Loucy (cell line): ENCODE measurements around the gene AVPR2.

ENCODE experiments used
- H2AFZ ChIP-seq: fragments of 200-600 bp; sonication (generic); 2 replicates; pipeline ENCODE4 v1.6.0; 2016; ENCODE audit warnings: antibody characterized with exemption, mild to moderate bottlenecking, low read length, moderate library complexity
- H3F3A ChIP-seq: fragments of 200-600 bp; 2 replicates; pipeline ENCODE4 v1.6.0; 2016; ENCODE audit warnings: antibody characterized with exemption, low read depth, mild to moderate bottlenecking
- H3K27me3 ChIP-seq: fragments of 200-600 bp; sonication (generic); 2 replicates; pipeline ENCODE4 v1.6.1; 2014; ENCODE audit warnings: low read length, mild to moderate bottlenecking; ENCODE audit not compliant: insufficient read depth, poor library complexity, severe bottlenecking
- H3K36me3 ChIP-seq: fragments of 200-600 bp; sonication (generic); 2 replicates; pipeline ENCODE4 v1.6.1; 2016; ENCODE audit warnings: low read length; ENCODE audit not compliant: insufficient read depth
- H3K4me1 ChIP-seq: fragments of 200-600 bp; sonication (generic); 2 replicates; pipeline ENCODE4 v1.5.1; 2014; ENCODE audit warnings: low read length, mild to moderate bottlenecking; ENCODE audit not compliant: insufficient read depth, poor library complexity, severe bottlenecking
- H3K4me2 ChIP-seq: fragments of 200-600 bp; sonication (generic); 2 replicates; pipeline ENCODE4 v1.6.0; 2014; ENCODE audit warnings: antibody characterized with exemption, low read length, low read depth, mild to moderate bottlenecking; ENCODE audit not compliant: poor library complexity, severe bottlenecking
- H3K4me3 ChIP-seq: fragments of 200-600 bp; sonication (generic); 2 replicates; pipeline ENCODE4 v1.5.1; 2014; ENCODE audit warnings: low read length, mild to moderate bottlenecking, mixed read lengths; ENCODE audit not compliant: poor library complexity, severe bottlenecking
- H3K79me2 ChIP-seq: fragments of 200-600 bp; sonication (generic); 2 replicates; pipeline ENCODE4 v1.6.1; 2014; ENCODE audit warnings: low read length; ENCODE audit not compliant: insufficient read depth
- H3K9ac ChIP-seq: fragments of 200-600 bp; sonication (generic); 2 replicates; pipeline ENCODE4 v1.6.0; 2014; ENCODE audit warnings: mild to moderate bottlenecking, low read depth, low read length, moderate library complexity; ENCODE audit not compliant: poor library complexity, severe bottlenecking
- H3K9me2 ChIP-seq: fragments of 200-600 bp; sonication (generic); replicated peaks from 2 replicates; pipeline ENCODE4 v1.6.1; 2016; ENCODE audit warnings: low read depth, low read length, mixed read lengths
- H3K9me3 ChIP-seq: fragments of 200-600 bp; sonication (generic); 2 replicates; pipeline ENCODE4 v1.6.1; 2014; ENCODE audit warnings: mild to moderate bottlenecking, antibody characterized with exemption, low read length, low read depth; ENCODE audit not compliant: insufficient read depth
- H4K20me1 ChIP-seq: fragments of 200-600 bp; sonication (generic); 2 replicates; pipeline ENCODE4 v1.6.0; 2014; ENCODE audit warnings: antibody characterized with exemption, low read length, mild to moderate bottlenecking; ENCODE audit not compliant: insufficient read depth, poor library complexity, severe bottlenecking
- CTCF ChIP-seq: fragments of 200-600 bp; sonication (generic); conservative IDR thresholded peaks from 2 replicates; pipeline ENCODE4 v1.5.1; 2014; ENCODE audit warnings: mild to moderate bottlenecking, antibody characterized with exemption, low read length
- EZH2phosphoT487 ChIP-seq: fragments of 200-600 bp; IDR thresholded peaks from 2 replicates; pipeline ENCODE4 v1.6.1; 2018; ENCODE audit warnings: antibody characterized with exemption, mild to moderate bottlenecking, moderate library complexity, borderline replicate concordance

The AVPR2 gene

GRCh38 chrX:153945956-153946943 is 41.8 kb downstream of the AVPR2 start:
- Histone ChIP-seq H3K9me3 (no peaks in the 10 kb centered on the region), H3K79me2 (no peaks in the 10 kb centered on the region), H3K36me3 (peaks cover 30% of the 10 kb centered on the region; the same call in 1 of the 2 replicates), H3K9ac (no peak overlapping the region), H4K20me1 (no peaks in the 10 kb centered on the region), H2AFZ (no peak overlapping the region), H3K4me3 (no peak overlapping the region), H3K27me3 (no peaks in the 10 kb centered on the region), H3K4me2 (no peak overlapping the region), H3K9me2 (no peaks in the 10 kb centered on the region), H3K4me1 (no peaks in the 10 kb centered on the region), H3F3A (no peaks in the 10 kb centered on the region)
- TF ChIP-seq CTCF (no peak), EZH2phosphoT487 (no peak)

- Histone ChIP-seq H2AFZ (no peak overlapping the region), H3K9ac (no peak overlapping the region), H3K4me1 (no peaks in the 10 kb centered on the region), H3K27me3 (no peaks in the 10 kb centered on the region), H3K79me2 (no peaks in the 10 kb centered on the region), H4K20me1 (peaks cover 2% of the 10 kb centered on the region), H3K4me2 (no peak overlapping the region), H3K36me3 (peaks cover 39% of the 10 kb centered on the region; the same call in 1 of the 2 replicates), H3K9me2 (no peaks in the 10 kb centered on the region), H3K4me3 (no peak overlapping the region), H3F3A (no peaks in the 10 kb centered on the region), H3K9me3 (no peaks in the 10 kb centered on the region)
- no peak for TF ChIP-seq EZH2phosphoT487
- peak; percentile 82 for TF ChIP-seq CTCF
Measured at GRCh38 chrX:153947009-153947769, 42.7 kb downstream of the AVPR2 start.

DNA sequence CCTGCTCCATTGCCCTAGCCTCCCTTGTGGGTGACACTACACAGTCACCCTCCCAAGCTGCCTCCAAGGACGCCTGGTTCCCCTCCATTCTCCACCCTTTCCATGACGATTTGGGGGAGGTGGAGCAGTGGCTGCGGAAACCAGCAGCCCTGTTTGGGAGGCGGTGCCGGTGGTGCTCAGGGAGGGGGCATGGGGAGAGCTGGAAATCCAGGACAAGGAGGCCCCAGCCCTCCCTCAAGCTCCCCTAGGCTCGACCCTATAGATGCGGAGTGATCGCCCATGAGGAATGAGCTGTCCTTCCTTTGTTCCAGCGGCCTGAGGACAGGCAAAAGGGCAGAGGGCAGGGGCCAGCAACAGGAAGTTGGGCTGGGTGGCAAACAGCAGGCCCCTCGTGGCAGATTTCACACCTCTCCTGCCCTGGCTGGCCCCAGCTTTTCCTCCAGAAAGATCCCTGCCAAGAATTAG is 43.6 kb downstream of the AVPR2 start:
- Histone ChIP-seq H2AFZ (no peak overlapping the region), H3K4me2 (no peak overlapping the region), H3K79me2 (no peaks in the 10 kb centered on the region), H3K36me3 (peaks cover 47% of the 10 kb centered on the region; the same call in 1 of the 2 replicates), H3K4me1 (no peaks in the 10 kb centered on the region), H4K20me1 (peaks cover 2% of the 10 kb centered on the region), H3K27me3 (no peaks in the 10 kb centered on the region), H3K4me3 (no peak overlapping the region), H3F3A (no peaks in the 10 kb centered on the region), H3K9me3 (no peaks in the 10 kb centered on the region), H3K9me2 (no peaks in the 10 kb centered on the region), H3K9ac (no peak overlapping the region)
- TF ChIP-seq EZH2phosphoT487 = no peak
- no peak for TF ChIP-seq CTCF
